ENCODE measurements around the gene TBC1D9B.
A peak's percentile ranks its signal among the peaks of the same experiment; 100 is the strongest.

Gene TBC1D9B

GRCh38 chr5:179887095-179887494, 20.6 kb downstream of the TBC1D9B start:
- Mint-ChIP-seq H3K27ac (peak overlapping the region; percentile 49), H3K4me3 (no peak overlapping the region), H3K36me3 (ENCODE audit: low read depth) (peaks cover 85% of the 10 kb centered on the region), H3K4me1 (peaks cover 8% of the 10 kb centered on the region), H3K27me3 (ENCODE audit: low read depth, poor library complexity) (peaks cover 5% of the 10 kb centered on the region), H3K9me3 (peaks cover 40% of the 10 kb centered on the region)
- TF ChIP-seq, protein P1, sequence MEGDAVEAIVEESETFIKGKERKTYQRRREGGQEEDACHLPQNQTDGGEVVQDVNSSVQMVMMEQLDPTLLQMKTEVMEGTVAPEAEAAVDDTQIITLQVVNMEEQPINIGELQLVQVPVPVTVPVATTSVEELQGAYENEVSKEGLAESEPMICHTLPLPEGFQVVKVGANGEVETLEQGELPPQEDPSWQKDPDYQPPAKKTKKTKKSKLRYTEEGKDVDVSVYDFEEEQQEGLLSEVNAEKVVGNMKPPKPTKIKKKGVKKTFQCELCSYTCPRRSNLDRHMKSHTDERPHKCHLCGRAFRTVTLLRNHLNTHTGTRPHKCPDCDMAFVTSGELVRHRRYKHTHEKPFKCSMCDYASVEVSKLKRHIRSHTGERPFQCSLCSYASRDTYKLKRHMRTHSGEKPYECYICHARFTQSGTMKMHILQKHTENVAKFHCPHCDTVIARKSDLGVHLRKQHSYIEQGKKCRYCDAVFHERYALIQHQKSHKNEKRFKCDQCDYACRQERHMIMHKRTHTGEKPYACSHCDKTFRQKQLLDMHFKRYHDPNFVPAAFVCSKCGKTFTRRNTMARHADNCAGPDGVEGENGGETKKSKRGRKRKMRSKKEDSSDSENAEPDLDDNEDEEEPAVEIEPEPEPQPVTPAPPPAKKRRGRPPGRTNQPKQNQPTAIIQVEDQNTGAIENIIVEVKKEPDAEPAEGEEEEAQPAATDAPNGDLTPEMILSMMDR (IDR thresholded peaks at IDR 0.05): no peak
- DNase-seq: no peak

DNA sequence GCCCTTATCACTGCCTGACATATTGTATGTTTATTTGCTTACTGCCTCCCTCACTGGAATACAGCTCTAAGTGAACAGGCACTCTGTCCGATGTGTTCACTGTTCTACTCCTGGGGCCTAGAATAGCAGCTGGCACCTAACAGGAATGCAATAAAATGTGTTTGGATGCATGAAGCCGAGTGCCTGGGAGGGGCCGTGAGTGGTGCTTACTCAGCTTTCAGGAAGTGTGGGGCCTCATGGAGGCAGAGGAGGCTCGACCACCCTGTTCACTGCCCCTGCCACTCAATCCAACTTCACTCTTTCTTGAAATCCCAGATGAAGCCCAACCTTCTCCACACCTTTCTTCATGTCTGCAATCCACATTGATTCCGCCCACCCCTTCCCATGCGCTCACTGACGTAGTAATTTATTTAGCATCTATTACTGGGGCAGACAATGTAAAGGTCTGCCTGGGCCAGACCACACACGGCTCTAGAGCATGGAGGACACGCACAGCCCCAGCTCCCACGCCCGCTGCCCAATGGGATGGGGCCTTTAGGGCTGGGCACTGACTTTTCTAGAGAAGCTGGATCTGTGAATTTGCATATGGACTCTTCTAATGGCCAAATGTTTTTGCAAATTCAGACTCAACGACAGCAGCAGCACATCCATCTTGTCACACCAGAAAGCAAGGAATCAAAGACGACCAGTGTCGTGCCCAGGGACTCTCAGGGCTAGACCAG, 21.3 kb downstream of the TBC1D9B start:
- peaks cover 90% of the 10 kb centered on the region for H3K36me3 Mint-ChIP-seq (ENCODE audit: low read depth)

GRCh38 chr5:179885491-179886090, 22.1 kb downstream of the TBC1D9B start:
- DNase-seq: no peak

More for the DNA sequence above, 21.3 kb downstream of the TBC1D9B start:
- Mint-ChIP-seq H3K27me3 (ENCODE audit: low read depth, poor library complexity) (peaks cover 6% of the 10 kb centered on the region), H3K4me1 (peaks cover 8% of the 10 kb centered on the region), H3K9me3 (peaks cover 41% of the 10 kb centered on the region), H3K4me3 (no peak overlapping the region), H3K27ac (peak overlapping the region; percentile 85)
- no peak for DNase-seq
- TF ChIP-seq, protein P1 (IDR thresholded peaks at IDR 0.05): no peak

GRCh38 chr5:179883163-179883562, 24.5 kb downstream of the TBC1D9B start:
- H3K9me3 Mint-ChIP-seq: peaks cover 41% of the 10 kb centered on the region
- DNase-seq: no peak
- no peak overlapping the region for H3K4me3 Mint-ChIP-seq
- H3K36me3 Mint-ChIP-seq (ENCODE audit: low read depth): peaks cover 75% of the 10 kb centered on the region
- H3K4me1 Mint-ChIP-seq: peaks cover 8% of the 10 kb centered on the region
- no peak overlapping the region for H3K27ac Mint-ChIP-seq
- TF ChIP-seq, protein P1 (IDR thresholded peaks at IDR 0.05): no peak
- peaks cover 6% of the 10 kb centered on the region for H3K27me3 Mint-ChIP-seq (ENCODE audit: low read depth, poor library complexity)

More at GRCh38 chr5:179885491-179886090, 22.1 kb downstream of the TBC1D9B start:
- Mint-ChIP-seq H3K36me3 (ENCODE audit: low read depth) (peaks cover 94% of the 10 kb centered on the region), H3K9me3 (peaks cover 41% of the 10 kb centered on the region), H3K4me3 (no peak overlapping the region), H3K4me1 (peaks cover 8% of the 10 kb centered on the region), H3K27ac (peak overlapping the region; percentile 85), H3K27me3 (ENCODE audit: low read depth, poor library complexity) (peaks cover 6% of the 10 kb centered on the region)
- TF ChIP-seq, protein P1 (IDR thresholded peaks at IDR 0.05): no peak

- H3K4me3 Mint-ChIP-seq: no peak overlapping the region
Observed at GRCh38 chr5:179882338-179882737, 25.4 kb downstream of the TBC1D9B start.

More at GRCh38 chr5:179882338-179882737, 25.4 kb downstream of the TBC1D9B start:
- no peak for DNase-seq
- H3K9me3 Mint-ChIP-seq: peaks cover 41% of the 10 kb centered on the region
- H3K27me3 Mint-ChIP-seq (ENCODE audit: low read depth, poor library complexity): peaks cover 3% of the 10 kb centered on the region
- peaks cover 74% of the 10 kb centered on the region for H3K36me3 Mint-ChIP-seq (ENCODE audit: low read depth)
- TF ChIP-seq, protein P1 (IDR thresholded peaks at IDR 0.05): no peak
- H3K27ac Mint-ChIP-seq: no peak overlapping the region
- H3K4me1 Mint-ChIP-seq: peaks cover 8% of the 10 kb centered on the region

All from nephron progenitor cell (in vitro differentiated cells).